Measurements from ENCODE around the gene ITGA3.

DNA sequence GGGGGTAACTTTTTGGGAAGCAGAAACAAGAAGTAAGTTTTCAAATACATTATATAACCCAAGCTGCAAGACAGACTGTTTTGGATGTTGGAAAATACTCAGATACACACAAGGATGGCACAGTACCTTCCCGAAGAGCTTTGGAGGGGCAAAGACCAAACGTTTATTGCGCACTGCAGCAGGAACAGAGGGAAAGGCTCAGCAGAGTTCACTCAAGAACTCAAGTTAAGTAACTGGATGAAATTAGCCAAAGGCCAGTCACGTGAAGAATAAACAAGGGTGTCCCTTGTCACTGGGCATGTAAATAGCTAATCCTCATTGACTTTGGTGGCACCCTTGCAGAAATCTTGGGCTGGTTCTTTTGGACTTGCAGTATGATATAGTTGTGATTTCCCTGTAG lies 42.0 kb downstream of the ITGA3 start:
- TF ChIP-seq CEBPB (IDR thresholded peaks at IDR 0.05) (no peak), POLR2AphosphoS2 (conservative IDR thresholded peaks at IDR 0.05; ENCODE audit: low read length) (no peak), RAD21 (conservative IDR thresholded peaks at IDR 0.05 in 1 of 2, IDR thresholded peaks at IDR 0.05 in 1 of 2) (no peak), CTCF (IDR thresholded peaks at IDR 0.05) (no peak), POLR2A (IDR thresholded peaks at IDR 0.05; ENCODE audit: low read length) (no peak), TP53 (CRISPR knock-in tag; IDR thresholded peaks at IDR 0.05) (no peak), BHLHE40 (IDR thresholded peaks at IDR 0.05; ENCODE audit: low read depth, low read length) (no peak), PHF8 (IDR thresholded peaks at IDR 0.05; ENCODE audit: borderline replicate concordance, low read depth) (no peak), ZNF302 (CRISPR knock-in tag; IDR thresholded peaks at IDR 0.05) (no peak), HDAC2 (IDR thresholded peaks at IDR 0.05) (no peak)

All from A549 (cell line).